Eye (tissue), 1 donor: ENCODE results near the gene REPIN1.
A peak's percentile ranks its signal among the peaks of the same experiment; 100 is the strongest.
"Not testable (repeated sequence)": the region's sequence is repeated elsewhere in the genome, so short reads cannot be mapped to it uniquely, and the experiment has no call there.

ENCODE experiments used
- DNase-seq: peaks from one replicate; pipeline ENCODE4 v3.0.0-alpha.2; 2015

The REPIN1 gene

DNA sequence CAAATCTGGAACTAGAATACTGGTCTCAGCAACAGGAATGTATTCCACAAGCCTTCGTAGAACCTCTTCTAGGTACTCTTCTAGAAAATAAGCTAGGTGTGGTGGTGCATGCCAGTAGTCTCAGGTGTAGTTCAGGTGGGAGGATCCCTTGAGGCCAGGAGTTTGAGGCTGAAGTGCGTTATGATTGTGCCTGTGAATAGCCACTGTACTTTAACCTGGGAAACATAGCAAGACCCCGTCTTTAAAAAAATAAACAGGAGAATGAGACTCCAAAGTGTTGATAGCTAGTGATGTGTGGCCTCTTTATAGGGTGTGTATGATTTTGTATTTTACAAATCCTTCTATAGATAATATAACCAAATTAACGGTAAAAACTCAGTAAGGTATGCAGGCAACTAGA lies 9.0 kb downstream of the REPIN1 start:
- DNase-seq = no peak

DNA sequence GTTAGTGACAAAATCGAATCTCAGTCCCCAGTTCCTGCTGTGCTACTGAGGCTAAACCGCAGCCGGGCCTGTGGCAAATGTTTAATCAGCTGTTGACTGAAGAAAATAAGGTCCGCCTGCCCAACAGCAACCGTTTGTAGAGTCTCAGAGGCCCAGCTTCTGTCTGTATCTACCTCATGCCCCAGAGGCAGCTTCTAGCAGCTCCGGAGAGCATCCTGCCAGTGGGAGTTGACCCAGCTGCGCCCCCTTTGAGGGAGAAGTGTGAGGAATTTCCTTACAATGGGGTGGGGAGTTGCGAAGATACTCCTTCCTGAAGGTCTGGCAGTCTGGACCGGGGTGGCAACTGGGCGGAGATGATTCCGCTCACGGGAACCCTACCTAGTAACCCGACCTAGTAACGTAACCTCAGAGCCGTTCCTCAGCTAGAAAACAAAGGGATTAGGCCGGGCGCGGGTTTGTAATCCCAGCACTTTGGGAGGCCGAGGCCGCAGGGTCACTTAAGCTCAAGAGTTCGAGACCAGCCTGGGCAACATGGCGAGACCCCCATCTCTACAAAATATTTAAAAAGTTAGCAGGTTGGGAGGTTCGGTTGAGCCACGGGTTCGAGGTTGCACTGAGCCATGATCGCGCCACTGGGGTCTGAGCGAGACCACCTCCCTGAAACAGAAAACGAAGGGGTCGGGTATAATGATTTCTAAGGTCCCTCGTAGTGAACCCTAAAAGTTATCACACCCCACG lies 9.7 kb downstream of the REPIN1 start:
- peak; percentile 92 for DNase-seq

DNA sequence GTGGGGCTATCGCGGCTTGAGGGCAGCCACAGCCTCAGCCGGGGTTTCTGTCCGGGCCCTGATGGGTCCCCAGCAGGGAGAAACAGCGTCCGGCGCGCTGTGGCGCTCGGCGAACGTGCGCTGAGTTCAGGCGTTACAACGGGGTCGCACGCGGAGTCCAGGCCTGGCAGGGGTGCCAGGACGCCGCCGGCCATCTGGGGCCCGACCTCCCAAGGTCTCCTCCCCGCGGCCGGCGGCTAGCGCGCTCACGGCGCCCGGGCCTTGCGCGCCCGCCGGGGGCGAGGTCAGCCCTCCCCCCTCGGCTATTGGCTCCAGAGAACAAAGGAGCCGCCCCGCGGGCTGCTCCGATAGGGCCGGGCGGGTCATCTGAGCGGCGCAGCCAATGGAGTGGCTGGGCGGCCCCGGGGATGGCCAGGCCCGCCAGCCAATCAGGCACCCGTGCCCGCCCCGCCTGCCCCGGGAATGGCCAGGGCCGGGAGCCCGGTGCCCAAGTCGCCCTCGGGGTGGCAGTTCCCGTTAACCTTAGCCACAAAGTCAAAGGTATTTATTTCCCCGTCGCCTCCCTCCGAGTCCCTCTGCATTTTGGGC lies 10.3 kb downstream of the REPIN1 start, which contains the start of gene ZNF775:
Gene ZNF775 (plus strand): TSS at position 478 of the 588 bp plus-strand sequence. CDS start 9,141 bp downstream, outside the sequence.
- peak; percentile 98 for DNase-seq

DNA sequence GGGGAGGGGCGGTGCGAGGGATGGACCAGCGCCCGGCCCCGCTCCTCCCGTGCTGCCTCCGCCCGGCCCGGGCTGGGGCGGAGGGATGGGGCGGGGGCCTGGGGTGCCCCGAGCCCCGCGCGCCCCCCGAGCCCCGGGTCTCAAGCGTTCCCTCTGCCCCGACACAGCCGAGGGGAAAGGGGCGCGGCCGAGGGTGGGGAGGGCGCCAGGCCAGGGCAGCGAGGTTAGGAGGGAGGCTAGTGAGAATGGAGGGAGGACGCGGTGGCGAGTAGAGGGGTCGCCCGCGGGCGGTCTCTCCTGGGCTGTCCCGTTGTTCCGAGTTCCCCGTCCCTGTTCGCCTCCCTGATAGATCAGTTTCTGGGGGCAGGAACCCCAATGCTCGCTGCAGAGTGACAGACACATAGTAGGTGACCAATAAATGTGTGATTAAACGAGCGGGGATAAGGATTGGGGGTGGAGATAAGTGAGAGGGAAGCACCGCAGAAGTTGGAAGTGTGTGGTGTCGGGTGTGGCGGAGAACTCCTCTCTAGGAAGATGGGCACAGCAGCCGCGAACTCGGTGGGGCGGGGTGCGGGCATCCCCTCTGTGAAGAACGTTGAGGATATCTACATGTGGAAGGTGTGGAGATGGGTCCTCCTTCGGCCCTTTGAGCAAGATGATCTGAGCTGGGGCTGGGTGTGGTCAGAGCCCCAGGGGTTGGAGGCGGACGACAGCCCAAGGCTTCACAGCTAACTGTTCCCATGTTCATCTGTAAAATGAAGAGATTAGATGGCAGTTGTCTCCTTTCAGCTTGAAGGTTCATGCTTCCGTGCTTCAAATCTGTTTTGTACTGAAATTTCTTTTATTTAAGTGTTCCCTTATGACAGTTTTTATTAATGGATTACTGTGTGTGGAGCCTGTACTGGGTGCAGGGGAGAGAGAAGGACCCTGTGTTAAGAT lies 11.1 kb downstream of the REPIN1 start:
- peak; percentile 78 for DNase-seq

GRCh38 chr7:150380463-150380862 lies 11.8 kb downstream of the REPIN1 start:
- no peak for DNase-seq

- DNase-seq = no peak
Observed at GRCh38 chr7:150381096-150381495, 12.5 kb downstream of the REPIN1 start.

DNA sequence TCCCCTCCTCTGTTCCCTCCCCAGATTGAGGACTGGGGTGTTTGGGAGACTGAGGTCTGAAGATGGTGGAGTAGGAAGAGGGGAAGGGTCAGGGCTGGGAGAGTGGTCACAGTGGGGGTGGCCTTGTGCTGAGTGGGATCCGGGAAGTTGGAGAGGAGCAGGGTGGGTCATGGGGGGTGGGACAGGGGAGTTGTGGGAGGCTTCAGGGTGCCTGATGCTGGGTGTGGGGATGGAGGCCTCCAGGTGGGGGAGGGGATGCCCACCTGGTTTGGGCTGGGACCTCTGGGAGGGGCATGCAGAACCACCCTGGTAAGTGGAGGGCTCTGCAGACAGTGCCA lies 13.1 kb downstream of the REPIN1 start:
- DNase-seq = no peak

DNA sequence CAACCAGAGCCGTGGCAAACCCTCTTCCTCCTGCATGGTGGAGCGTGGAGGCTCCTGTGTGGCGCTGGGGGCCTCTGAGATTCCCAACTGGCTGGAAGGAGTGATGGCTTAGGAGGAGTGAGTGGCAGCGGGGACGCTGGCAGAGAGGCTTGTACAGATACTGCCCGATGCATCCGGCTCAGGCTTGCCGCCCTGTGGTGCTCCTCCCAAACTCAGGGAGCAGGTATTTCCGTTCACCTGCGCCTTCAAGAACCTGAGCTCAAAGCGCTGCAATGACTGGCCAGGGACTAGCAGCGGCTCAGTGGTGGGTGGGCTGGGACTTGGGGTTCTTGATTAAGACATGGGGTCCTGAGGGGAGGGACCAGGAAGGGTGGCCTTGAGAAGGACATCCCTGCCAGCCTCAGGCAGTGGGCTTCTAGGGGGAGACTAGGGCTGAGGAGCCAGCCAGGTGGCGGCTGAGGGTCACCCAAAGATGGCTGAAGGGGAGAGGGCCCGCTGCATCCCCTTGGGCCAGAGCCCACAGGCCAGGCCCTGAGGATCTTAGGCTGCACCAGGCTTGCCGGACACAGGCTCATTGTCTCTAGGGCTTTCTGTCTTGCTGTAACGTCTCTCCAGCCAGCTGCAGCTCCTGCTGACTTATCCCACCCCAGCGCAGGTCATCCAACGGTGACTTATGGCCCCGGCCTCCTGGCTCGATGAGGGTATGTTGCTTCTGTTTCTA lies 13.7 kb downstream of the REPIN1 start:
- DNase-seq = no peak

DNA sequence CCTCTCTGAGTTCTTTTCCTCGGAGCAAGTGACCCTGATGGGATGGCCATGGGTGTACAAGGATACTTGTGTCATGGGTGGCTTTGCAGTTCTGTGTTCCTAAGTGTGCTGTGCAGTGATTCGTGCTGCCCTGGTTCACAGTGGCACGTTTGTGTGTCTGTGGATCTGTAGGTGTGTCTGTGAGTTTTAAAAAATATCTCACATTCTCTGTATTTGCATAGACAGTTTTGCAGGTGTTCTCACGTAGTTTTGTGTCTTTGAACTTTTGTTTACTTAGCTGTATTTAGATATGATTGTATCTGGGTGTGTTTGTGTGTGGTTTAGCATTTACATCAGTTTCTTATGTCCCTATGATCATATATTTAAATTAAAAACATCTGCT lies 14.2 kb downstream of the REPIN1 start:
- no peak for DNase-seq

DNA sequence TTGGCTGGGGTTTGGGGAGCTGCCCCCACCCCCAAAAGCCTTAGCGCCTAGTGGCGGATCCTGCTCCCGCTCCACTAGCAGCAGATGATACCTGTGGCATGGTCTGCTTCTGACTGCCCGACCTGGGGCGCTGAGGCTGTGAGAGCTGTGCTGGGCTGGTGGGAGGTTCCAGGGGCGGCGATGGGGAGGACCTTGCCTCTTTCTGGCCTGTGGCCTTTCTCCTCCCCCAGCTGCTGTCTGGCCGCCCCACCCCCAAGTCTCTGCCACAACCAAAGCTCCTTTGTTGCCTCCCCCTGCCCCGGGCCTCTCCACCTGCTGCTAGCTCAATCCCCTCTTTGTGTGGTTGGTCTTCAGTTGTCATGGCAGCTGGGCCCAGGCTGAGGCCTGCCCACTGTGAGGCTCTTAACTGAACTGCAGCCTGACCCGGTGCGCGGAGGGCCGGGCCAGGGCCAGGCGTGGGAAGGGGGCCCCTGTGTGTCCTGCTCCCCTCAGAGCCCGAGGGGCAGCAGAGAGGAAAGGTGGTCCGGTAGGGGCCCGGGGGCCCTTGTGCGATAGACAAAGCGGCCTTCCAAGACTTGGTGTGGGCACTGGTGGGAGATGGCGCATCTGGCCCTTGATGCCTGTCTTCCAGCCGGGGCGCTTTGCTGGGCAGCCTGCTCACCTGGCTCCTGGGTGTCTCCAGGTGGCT lies 15.2 kb downstream of the REPIN1 start:
- peak; percentile 98 for DNase-seq

DNA sequence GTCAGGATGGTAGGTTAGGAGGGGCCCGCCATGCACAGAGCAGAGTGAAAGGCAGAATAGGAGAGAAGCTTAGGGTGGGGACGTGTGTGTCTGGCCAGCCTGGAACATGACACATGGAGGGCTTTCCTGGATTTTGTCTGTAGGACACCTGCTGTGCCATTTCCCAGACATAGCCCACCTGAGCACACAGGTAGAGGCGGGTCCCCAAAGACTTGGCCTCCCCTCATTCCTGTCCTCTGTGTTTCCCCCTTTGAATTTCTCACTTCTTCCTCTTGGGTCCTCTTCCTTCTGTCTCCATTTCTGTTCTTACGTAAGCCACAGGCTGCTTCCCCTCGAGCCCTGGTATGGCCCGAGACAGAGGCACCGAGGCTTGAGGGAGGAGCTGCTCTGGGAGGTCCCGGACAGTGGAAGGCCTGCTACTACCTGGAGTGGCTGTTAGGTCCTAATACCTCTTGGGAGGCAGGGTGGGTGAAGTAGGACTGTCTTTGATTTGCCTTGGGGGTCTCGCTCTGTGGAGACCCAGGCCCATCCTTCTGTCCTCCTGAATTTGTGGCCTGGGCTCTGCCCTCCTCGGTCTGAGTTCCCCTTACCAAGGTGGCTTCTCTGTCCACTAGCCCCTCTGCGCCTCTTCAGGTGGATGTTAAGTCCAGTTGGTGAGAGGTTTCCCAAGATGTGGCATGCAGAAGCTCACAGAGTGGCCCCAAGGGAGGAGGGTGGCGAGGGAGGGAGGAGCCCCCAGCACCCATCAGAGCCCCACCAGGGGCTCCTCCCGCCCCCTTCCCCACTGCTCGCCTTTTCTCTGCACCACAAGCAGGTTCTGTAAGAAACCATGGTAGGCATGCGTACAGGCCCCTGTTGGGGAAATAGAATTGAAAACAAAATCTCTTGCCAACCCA lies 16.0 kb downstream of the REPIN1 start:
- peak; percentile 53 for DNase-seq

GRCh38 chr7:150385302-150385723 lies 16.7 kb downstream of the REPIN1 start:
- DNase-seq = peak; percentile 60

DNA sequence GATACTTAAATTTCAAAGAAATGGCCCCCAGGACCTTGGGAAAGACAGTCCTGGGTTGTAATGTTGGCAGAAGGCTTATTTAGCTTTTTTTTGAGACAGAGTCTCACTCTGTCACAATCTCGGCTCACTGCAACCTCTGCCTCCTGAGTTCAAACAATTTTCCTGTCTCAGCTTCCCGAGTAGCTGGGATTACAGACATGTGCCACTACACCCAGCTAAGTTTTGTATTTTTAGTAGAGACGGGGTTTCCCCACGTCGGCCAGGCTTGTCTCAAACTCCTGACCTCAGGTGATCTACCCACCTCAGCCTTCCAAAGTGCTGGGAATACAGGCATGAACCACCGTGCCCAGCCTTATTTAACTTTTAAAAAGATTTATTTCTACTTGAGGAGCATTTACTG lies 17.3 kb downstream of the REPIN1 start:
- DNase-seq = not testable (repeated sequence)

- no peak for DNase-seq
Observed at GRCh38 chr7:150388306-150388705, 19.7 kb downstream of the REPIN1 start.

GRCh38 chr7:150388709-150389531 lies 20.3 kb downstream of the REPIN1 start:
- DNase-seq = peak; percentile 88

DNA sequence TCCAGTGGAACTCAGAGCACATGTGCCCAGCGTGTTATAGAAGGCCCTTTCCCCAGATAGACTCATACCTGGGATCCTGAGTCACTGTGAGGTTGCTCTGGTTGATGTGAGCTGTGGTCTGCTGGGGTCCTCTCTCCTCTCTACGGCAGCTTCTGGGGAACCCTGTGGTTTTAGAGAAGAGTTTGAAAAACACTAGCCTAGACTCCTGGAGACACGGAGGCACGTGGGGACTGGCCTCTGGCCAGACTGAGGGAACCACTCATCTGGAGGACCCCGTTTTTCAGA lies 20.9 kb downstream of the REPIN1 start:
- DNase-seq = no peak

DNA sequence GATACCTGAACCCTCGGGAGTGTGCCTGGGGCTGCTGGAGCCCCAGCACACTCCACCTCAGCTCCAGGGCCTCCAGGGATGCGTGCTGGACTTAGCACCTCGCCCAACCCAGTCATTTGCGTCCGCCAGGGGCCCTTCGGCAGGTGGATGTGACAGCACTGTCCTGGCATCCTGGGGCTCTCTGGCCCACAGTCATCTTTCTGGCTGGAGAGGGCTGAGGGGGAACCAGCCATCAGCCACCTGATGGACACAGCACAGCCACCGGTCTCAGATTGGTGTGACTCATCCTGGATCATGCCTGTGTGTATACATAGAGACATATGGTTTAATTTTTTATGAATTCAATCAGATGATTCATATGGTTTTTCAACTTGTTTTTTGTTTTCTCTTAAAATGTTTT lies 21.6 kb downstream of the REPIN1 start:
- DNase-seq = no peak

GRCh38 chr7:150393325-150393724 lies 24.7 kb downstream of the REPIN1 start:
- no peak for DNase-seq

DNA sequence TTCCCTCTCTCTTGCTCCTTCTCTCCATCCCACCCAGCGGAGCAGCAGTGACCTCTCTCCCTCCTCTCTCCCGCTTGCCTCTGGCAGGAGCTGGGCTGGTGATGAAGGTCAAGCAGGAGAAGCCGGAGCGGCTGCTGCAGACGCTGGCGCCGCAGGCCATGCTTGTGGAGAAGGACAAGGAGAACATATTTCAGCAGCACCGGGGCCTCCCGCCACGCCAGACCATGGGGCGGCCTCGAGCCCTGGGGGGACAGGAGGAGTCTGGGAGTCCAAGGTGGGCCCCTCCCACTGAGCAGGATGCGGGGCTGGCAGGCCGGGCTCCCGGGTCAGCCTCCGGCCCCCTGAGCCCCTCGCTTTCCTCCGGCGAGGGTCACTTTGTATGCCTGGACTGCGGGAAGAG lies 27.8 kb downstream of the REPIN1 start:
- DNase-seq = no peak

- DNase-seq = no peak
Observed at GRCh38 chr7:150396851-150397260, 28.2 kb downstream of the REPIN1 start.
